ENCODE measurements around the gene SERPING1. TPM values are rescaled to one million over a fixed set of nuclear protein-coding genes. Genes with fewer than 3 reads are reported as not detected.
A peak's percentile ranks its signal among the peaks of the same experiment; 100 is the strongest.

The SERPING1 gene
- total and polyA plus RNA-seq, 2 of the 13 experiments (the other 11 are each of a cell fraction or from before 2014, with no cell fraction given), result 2.0 to 10.4 TPM

GRCh38 chr11:57640068-57640800 lies 42.7 kb downstream of the SERPING1 start (continued):
- TF ChIP-seq ZNF670 (CRISPR knock-in tag; IDR thresholded peaks at IDR 0.05; ENCODE audit: borderline replicate concordance) (no peak), HMGA1 (CRISPR knock-in tag; conservative IDR thresholded peaks at IDR 0.05) (no peak), ZNF296 (CRISPR knock-in tag; conservative IDR thresholded peaks at IDR 0.05) (no peak), SRSF4 (IDR thresholded peaks at IDR 0.05; ENCODE audit: low read depth, low read length, poor library complexity, severe bottlenecking) (no peak), MAFK (conservative IDR thresholded peaks at IDR 0.05 in 1 of 2, IDR thresholded peaks at IDR 0.05 in 1 of 2; ENCODE audit: low read length in 2 of 2) (peak; percentile 28 to 50; a peak in 2 of 4 replicates), NR2F1 (CRISPR knock-in tag; IDR thresholded peaks at IDR 0.05) (0 out of 4 replicates have a peak, but pooled peaks of 1 of the 2 experiments have one; percentile 7), HNF4A (CRISPR knock-in tag; IDR thresholded peaks at IDR 0.05) (peak; percentile 19), NR2F2 (IDR thresholded peaks at IDR 0.05; ENCODE audit: borderline replicate concordance, low read depth) (no peak), GFI1 (CRISPR knock-in tag; IDR thresholded peaks at IDR 0.05; ENCODE audit: borderline replicate concordance) (0 out of 2 replicates have a peak, but pooled peaks have one; percentile 7), ZNF607 (CRISPR knock-in tag; IDR thresholded peaks at IDR 0.05; ENCODE audit: borderline replicate concordance) (peak; percentile 70; the same call in 1 of the 2 replicates), ZNF687 (CRISPR knock-in tag; IDR thresholded peaks at IDR 0.05) (no peak), YEATS4 (CRISPR knock-in tag; IDR thresholded peaks at IDR 0.05; ENCODE audit: borderline replicate concordance) (no peak)
- TF ChIP-seq, protein P1, sequence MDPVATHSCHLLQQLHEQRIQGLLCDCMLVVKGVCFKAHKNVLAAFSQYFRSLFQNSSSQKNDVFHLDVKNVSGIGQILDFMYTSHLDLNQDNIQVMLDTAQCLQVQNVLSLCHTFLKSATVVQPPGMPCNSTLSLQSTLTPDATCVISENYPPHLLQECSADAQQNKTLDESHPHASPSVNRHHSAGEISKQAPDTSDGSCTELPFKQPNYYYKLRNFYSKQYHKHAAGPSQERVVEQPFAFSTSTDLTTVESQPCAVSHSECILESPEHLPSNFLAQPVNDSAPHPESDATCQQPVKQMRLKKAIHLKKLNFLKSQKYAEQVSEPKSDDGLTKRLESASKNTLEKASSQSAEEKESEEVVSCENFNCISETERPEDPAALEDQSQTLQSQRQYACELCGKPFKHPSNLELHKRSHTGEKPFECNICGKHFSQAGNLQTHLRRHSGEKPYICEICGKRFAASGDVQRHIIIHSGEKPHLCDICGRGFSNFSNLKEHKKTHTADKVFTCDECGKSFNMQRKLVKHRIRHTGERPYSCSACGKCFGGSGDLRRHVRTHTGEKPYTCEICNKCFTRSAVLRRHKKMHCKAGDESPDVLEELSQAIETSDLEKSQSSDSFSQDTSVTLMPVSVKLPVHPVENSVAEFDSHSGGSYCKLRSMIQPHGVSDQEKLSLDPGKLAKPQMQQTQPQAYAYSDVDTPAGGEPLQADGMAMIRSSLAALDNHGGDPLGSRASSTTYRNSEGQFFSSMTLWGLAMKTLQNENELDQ (CRISPR knock-in tag; IDR thresholded peaks at IDR 0.05; ENCODE audit: borderline replicate concordance), result no peak
- TF ChIP-seq, protein P2, sequence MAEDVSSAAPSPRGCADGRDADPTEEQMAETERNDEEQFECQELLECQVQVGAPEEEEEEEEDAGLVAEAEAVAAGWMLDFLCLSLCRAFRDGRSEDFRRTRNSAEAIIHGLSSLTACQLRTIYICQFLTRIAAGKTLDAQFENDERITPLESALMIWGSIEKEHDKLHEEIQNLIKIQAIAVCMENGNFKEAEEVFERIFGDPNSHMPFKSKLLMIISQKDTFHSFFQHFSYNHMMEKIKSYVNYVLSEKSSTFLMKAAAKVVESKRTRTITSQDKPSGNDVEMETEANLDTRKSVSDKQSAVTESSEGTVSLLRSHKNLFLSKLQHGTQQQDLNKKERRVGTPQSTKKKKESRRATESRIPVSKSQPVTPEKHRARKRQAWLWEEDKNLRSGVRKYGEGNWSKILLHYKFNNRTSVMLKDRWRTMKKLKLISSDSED (CRISPR knock-in tag; IDR thresholded peaks at IDR 0.05), result no peak
- TF ChIP-seq, protein P3, sequence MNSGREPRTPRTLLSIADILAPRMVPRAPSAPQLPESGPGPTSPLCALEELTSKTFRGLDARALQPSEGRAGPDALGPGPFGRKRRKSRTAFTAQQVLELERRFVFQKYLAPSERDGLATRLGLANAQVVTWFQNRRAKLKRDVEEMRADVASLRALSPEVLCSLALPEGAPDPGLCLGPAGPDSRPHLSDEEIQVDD (CRISPR knock-in tag; IDR thresholded peaks at IDR 0.05; ENCODE audit: borderline replicate concordance), result no peak
- TF ChIP-seq, protein P4, sequence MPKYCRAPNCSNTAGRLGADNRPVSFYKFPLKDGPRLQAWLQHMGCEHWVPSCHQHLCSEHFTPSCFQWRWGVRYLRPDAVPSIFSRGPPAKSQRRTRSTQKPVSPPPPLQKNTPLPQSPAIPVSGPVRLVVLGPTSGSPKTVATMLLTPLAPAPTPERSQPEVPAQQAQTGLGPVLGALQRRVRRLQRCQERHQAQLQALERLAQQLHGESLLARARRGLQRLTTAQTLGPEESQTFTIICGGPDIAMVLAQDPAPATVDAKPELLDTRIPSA (CRISPR knock-in tag; IDR thresholded peaks at IDR 0.05; ENCODE audit: borderline replicate concordance), result no peak
